Keratinocyte (primary cell): ENCODE data around the gene C16orf82. TPM values are rescaled to one million over a fixed set of nuclear protein-coding genes. Genes with fewer than 3 reads are reported as not detected.

Source experiments
- DNase-seq: peaks from one replicate; pipeline ENCODE4 v3.0.0-alpha.2; 2011; ENCODE audit warnings: low read depth, missing footprints, low spot score
- FAIRE-seq: peaks from 2 replicates; lab custom pipeline; 2011; peaks lifted over from hg19 to GRCh38; lab: Jason Lieb, UNC
- H2AFZ ChIP-seq: 2 replicates; pipeline ENCODE4 v1.6.0; 2012; ENCODE audit warnings: low read length, control low read depth, inconsistent platforms; ENCODE audit not compliant: control insufficient read depth
- H3K27ac ChIP-seq: 2 replicates; pipeline ENCODE4 v1.5.1; 2011; ENCODE audit warnings: low read length; ENCODE audit not compliant: control insufficient read depth, insufficient read depth
- H3K27me3 ChIP-seq: 3 replicates; pipeline ENCODE4 v1.6.0; 2011; ENCODE audit warnings: low read length; ENCODE audit not compliant: control insufficient read depth, insufficient read depth; ENCODE audit errors: extremely low read depth
- H3K36me3 ChIP-seq, 2 experiments: 2 replicates in 1 of 2; 3 replicates in 1 of 2; pipeline ENCODE4 v1.5.1; 2011; ENCODE audit warnings: low read length in 2 of 2, mild to moderate bottlenecking in 1 of 2; ENCODE audit not compliant: control insufficient read depth in 2 of 2, insufficient read depth in 2 of 2; ENCODE audit errors: extremely low read depth in 1 of 2
- H3K4me1 ChIP-seq: 3 replicates; pipeline ENCODE4 v1.5.1; 2011; ENCODE audit warnings: low read length; ENCODE audit not compliant: control insufficient read depth, insufficient read depth; ENCODE audit errors: extremely low read depth
- H3K4me2 ChIP-seq: 3 replicates; pipeline ENCODE4 v1.6.0; 2011; ENCODE audit warnings: low read depth, low read length; ENCODE audit not compliant: control insufficient read depth, insufficient read depth; ENCODE audit errors: extremely low read depth
- H3K4me3 ChIP-seq, 3 experiments: fragments of 200-600 bp in 1 of 3; sonication (generic) in 1 of 3; 2 replicates in 2 of 3; 3 replicates in 1 of 3; pipeline ENCODE4 v1.5.1; 2011 to 2016; ENCODE audit warnings: low read length in 3 of 3, mild to moderate bottlenecking in 3 of 3, control low read depth in 2 of 3, inconsistent platforms in 1 of 3, low read depth in 1 of 3, mixed read lengths in 1 of 3, mixed run types in 1 of 3, moderate library complexity in 1 of 3; ENCODE audit not compliant: control insufficient read depth in 2 of 3, insufficient read depth in 2 of 3; ENCODE audit errors: extremely low read depth in 1 of 3
- H3K79me2 ChIP-seq: 2 replicates; pipeline ENCODE4 v1.6.0; 2012; ENCODE audit warnings: low read length; ENCODE audit not compliant: control insufficient read depth, insufficient read depth
- H3K9ac ChIP-seq: 3 replicates; pipeline ENCODE4 v1.6.0; 2011; ENCODE audit warnings: low read length; ENCODE audit not compliant: control insufficient read depth, insufficient read depth; ENCODE audit errors: extremely low read depth
- H3K9me1 ChIP-seq: 3 replicates; pipeline ENCODE4 v1.6.0; 2011; ENCODE audit warnings: low read length; ENCODE audit not compliant: control insufficient read depth, insufficient read depth; ENCODE audit errors: extremely low read depth
- H3K9me3 ChIP-seq: 2 replicates; pipeline ENCODE4 v1.5.1; 2012; ENCODE audit warnings: low read depth, low read length; ENCODE audit not compliant: control insufficient read depth
- H4K20me1 ChIP-seq: 3 replicates; pipeline ENCODE4 v1.6.0; 2011; ENCODE audit warnings: low read length; ENCODE audit not compliant: control insufficient read depth, insufficient read depth; ENCODE audit errors: extremely low read depth
- EZH2 ChIP-seq: IDR thresholded peaks from one replicate; pipeline ENCODE4 v1.6.1; 2012; ENCODE audit warnings: inconsistent platforms, mild to moderate bottlenecking, low read length, moderate library complexity
- dilution Hi-C: fragments of 300-500 bp; cut with MboI; formaldehyde crosslinking; loops from one replicate; pipeline ENCODE4 v1.7.0; 2020; ENCODE audit warnings: low sequenced_read_pairs; ENCODE audit not compliant: extremely low pct_ligation_motif_present
- polyA plus RNA-seq, 5 experiments: library from polyadenylated mRNA; depleted of rRNA in 3 of 5; stranded (reverse) in 3 of 5; stranded (forward) in 1 of 5; unstranded in 1 of 5; fragments of >200 nt; gene quantifications; 1 replicate in 1 of 5; 2 replicates in 3 of 5; 3 replicates in 1 of 5; pipeline versions ENCODE4 v1.2.1 to v1.2.3, GENCODE V29; 2011 to 2012; ENCODE audit warnings: missing spikeins in 2 of 5, low read depth in 1 of 5, low replicate concordance in 1 of 5
- TF ChIP-seq, protein P1 (sequence below), 3 experiments: IDR thresholded peaks in 1 of 3; conservative IDR thresholded peaks in 1 of 3; optimal IDR thresholded peaks in 1 of 3; 2 replicates in 2 of 3; 3 replicates in 1 of 3; pipeline versions ENCODE3 to v1.5.1; 2011; ENCODE audit warnings: low read length in 3 of 3, mild to moderate bottlenecking in 3 of 3, moderate library complexity in 2 of 3, control low read depth in 1 of 3, inconsistent platforms in 1 of 3; ENCODE audit not compliant: insufficient read depth in 2 of 3; ENCODE audit errors: extremely low read depth in 1 of 3

Gene C16orf82
- polyA plus RNA-seq, 1 donor (not counting 4 experiments of a cell fraction or from before 2014, with no cell fraction given) = not detected

- no peak overlapping the region for H3K4me3 ChIP-seq
- FAIRE-seq (no peak), DNase-seq (no peak)
- peaks cover 7% of the 10 kb centered on the region for H3K27me3 ChIP-seq
- no peaks in the 10 kb centered on the region for H3K79me2 ChIP-seq
- H3K27ac ChIP-seq = no peak overlapping the region
- no peak overlapping the region for H3K9ac ChIP-seq
- no peaks in the 10 kb centered on the region for H4K20me1 ChIP-seq
- H3K36me3 ChIP-seq = no peaks in the 10 kb centered on the region
- H2AFZ ChIP-seq = peak overlapping the region; percentile 80
- no peak for TF ChIP-seq EZH2
- TF ChIP-seq, protein P1, sequence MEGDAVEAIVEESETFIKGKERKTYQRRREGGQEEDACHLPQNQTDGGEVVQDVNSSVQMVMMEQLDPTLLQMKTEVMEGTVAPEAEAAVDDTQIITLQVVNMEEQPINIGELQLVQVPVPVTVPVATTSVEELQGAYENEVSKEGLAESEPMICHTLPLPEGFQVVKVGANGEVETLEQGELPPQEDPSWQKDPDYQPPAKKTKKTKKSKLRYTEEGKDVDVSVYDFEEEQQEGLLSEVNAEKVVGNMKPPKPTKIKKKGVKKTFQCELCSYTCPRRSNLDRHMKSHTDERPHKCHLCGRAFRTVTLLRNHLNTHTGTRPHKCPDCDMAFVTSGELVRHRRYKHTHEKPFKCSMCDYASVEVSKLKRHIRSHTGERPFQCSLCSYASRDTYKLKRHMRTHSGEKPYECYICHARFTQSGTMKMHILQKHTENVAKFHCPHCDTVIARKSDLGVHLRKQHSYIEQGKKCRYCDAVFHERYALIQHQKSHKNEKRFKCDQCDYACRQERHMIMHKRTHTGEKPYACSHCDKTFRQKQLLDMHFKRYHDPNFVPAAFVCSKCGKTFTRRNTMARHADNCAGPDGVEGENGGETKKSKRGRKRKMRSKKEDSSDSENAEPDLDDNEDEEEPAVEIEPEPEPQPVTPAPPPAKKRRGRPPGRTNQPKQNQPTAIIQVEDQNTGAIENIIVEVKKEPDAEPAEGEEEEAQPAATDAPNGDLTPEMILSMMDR (optimal IDR thresholded peaks at IDR 0.05 in 1 of 3, IDR thresholded peaks at IDR 0.05 in 1 of 3, conservative IDR thresholded peaks at IDR 0.05 in 1 of 3; ENCODE audit: extremely low read depth in 1 of 3, insufficient read depth in 2 of 3, low read length in 3 of 3) = no peak
- H3K4me2 ChIP-seq = peak overlapping the region; percentile 69
- H3K9me3 ChIP-seq = no peaks in the 10 kb centered on the region
- H3K4me1 ChIP-seq = no peaks in the 10 kb centered on the region
- no peaks in the 10 kb centered on the region for H3K9me1 ChIP-seq
- dilution Hi-C loops = no loop called here
Observed at GRCh38 chr16:27108826-27109665, 42.3 kb downstream of the C16orf82 start.

GRCh38 chr16:27109666-27110523 is 43.2 kb downstream of the C16orf82 start:
- H4K20me1 ChIP-seq = no peaks in the 10 kb centered on the region
- H3K4me3 ChIP-seq = peak overlapping the region; percentile 17 to 48 (median 46)
- dilution Hi-C loops = no loop called here
- no peak overlapping the region for H3K27ac ChIP-seq
- peak overlapping the region; percentile 80 for H2AFZ ChIP-seq
- H3K36me3 ChIP-seq = no peaks in the 10 kb centered on the region
- FAIRE-seq = no peak
- no peak overlapping the region for H3K9ac ChIP-seq
- H3K79me2 ChIP-seq = no peaks in the 10 kb centered on the region
- no peaks in the 10 kb centered on the region for H3K9me1 ChIP-seq
- TF ChIP-seq EZH2 = no peak
- TF ChIP-seq, protein P1 (optimal IDR thresholded peaks at IDR 0.05 in 1 of 3, IDR thresholded peaks at IDR 0.05 in 1 of 3, conservative IDR thresholded peaks at IDR 0.05 in 1 of 3; ENCODE audit: extremely low read depth in 1 of 3, insufficient read depth in 2 of 3, low read length in 3 of 3) = peak; percentile 56 to 86 (median 84)
- no peak for DNase-seq
- peak overlapping the region; percentile 69 for H3K4me2 ChIP-seq
- H3K27me3 ChIP-seq = peaks cover 7% of the 10 kb centered on the region
- H3K4me1 ChIP-seq = no peaks in the 10 kb centered on the region
- H3K9me3 ChIP-seq = no peaks in the 10 kb centered on the region
